Fibroblast of peridontal ligament (primary cell): ENCODE results near the gene CENPC.
"Not testable (repeated sequence)": the region's sequence is repeated elsewhere in the genome, so short reads cannot be mapped to it uniquely, and the experiment has no call there.

Source experiments
- DNase-seq: peaks from one replicate; pipeline ENCODE4 v3.0.0-alpha.2; 2010; ENCODE audit errors: extremely low read depth

The CENPC gene

DNA sequence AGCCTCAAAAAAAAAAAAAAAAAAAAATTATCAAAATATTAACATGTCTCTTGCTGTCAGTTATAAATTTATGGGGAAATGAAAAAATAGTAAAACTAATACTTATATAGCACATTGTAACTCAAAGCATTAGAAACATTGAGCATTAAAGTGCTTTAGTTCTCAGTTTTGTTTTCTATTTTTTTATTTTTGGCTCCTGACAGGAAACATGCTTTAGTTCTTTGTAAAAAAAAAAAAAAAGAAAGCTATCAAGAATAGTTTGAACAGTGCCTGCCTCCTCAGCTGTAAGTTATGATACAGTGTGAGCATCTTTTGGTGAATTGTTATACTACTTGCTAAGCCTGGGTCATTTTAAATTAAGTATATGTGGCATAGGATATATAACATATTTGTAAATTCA lies 5.1 kb upstream of the CENPC start:
- no peak for DNase-seq

DNA sequence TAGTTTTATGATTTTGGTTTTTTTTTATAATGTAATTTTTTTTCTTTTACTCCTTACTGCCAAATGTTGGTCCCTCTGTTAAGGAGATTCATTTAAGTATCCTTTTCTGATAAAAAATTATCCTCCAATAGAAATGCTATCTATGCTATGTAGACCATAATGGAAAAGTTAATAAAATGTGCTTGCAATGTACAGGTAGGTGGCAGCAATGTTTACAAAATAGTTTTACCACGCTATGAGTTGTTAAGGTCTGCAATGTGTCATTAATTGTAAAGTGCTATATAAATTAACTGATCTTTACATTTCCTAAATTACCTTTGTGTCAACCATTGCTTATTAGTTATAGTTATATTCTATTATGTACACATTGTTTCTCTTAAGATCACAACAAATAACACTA lies 3.8 kb upstream of the CENPC start:
- peak; percentile 15 for DNase-seq

DNA sequence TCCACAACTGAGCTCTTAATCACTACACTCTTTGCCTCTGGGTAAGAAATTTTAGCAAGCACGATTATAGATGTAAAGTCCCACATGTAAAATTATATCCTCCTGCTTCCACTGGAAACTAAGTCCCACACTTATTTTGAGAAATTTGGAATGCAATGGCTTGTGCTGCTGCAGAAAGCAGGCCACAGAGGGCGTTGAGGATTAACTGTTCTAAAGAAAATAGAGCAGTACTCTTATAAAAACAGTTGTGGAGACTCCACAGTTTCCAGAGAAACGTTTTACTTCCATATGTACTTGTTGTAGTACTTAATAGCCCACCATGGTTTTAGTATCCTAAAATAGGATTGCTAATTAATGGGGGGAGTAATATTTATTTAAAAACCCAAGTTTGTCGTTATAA lies 1.7 kb upstream of the CENPC start:
- DNase-seq = peak; percentile 23

DNA sequence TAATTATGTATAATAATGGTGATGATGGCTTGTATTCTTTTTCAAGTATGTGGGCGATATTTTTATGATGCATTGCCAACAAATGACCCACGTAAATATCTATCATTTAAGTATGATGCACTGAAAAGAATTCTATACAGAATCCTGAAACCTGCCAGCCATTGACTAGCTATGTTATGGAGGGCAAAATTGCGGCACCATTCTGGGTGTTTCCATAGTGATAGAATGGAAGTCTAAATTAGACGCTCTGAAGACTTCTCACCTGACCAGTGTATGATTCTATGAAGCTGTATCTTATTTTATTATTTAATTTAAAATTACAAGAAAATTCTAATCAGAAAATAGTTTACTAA lies 677 bp upstream of the CENPC start:
- DNase-seq = no peak

DNA sequence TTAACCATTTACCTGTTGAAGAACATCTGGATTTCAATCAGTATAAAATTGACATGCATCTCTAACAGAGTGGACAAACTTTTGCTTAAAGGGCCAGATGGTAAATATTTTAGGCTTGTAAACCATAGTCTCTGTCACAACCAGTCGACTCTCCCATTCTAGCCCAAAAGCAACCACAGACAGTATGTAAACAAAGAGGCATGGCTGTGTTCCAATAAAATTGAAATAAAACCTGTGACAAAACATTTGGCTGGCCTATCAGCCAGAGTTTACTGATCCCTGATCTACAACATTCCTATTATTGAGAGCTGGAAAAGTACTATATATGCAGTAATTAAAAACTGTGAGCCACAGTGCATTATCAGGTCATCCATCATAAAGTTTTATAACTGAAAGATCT lies 3.2 kb downstream of the CENPC start:
- DNase-seq = peak; percentile 25

DNA sequence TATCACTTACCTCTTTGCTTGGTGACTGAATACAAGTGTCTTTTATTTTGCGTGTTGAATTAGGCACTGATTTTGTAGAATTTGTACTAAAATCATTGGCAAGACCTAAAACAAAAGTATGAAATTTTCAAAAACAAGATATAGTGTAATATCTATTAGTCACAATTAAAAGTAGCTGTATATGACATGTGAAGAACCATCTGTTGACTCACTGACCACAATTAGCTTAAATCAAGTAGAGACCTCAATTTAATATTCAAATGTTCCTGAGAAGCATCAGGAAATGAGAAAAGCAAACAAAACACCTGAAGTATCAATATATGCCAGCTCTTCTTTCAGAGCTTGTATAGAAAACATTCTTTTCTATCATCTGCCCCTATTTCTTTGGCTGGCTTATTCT lies 5.5 kb downstream of the CENPC start:
- DNase-seq = no peak

DNA sequence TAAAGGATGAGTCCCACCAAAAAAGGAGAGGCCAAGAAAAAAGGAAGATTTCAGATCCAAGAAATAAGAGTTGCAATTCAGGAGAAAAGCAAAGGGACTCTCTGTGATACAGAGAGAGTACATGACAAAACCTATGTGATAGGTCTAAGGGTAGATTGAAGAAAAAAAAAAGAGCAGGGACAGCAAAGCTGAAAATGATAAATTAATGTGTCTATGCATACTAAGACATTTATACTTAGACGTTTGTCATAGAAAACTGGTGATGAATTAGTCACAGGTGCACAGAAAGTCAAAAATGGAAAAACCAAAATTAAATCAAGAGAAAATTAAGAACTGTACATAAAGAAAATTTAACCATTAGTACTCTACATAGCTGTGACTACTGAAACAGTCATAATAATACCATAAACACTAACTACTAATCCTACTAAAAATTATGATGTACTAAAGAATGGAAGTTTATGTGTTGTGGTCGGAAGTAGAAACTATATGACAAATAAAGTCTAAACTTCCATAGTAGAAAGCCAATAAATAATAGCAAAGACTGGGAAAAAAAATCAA lies 9.9 kb downstream of the CENPC start:
- DNase-seq = no peak

DNA sequence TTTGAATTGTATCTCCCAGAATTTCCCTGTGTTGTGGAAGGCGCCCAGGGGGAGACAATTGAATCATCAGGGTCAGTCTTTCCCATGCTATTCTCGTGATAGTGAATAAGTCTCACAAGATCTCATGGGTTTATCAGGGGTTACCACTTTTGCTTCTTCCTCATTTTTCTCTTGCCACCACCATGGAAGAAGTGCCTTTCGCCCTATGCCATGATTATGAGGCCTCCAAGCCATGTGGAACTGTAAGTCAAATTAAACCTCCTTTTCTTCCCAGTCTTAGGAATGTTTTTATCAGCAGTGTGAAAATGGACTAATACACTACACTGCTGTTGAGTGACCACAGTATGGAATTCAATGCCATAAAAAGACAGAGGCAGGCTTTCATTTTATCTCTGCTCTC lies 12.2 kb downstream of the CENPC start:
- no peak for DNase-seq

DNA sequence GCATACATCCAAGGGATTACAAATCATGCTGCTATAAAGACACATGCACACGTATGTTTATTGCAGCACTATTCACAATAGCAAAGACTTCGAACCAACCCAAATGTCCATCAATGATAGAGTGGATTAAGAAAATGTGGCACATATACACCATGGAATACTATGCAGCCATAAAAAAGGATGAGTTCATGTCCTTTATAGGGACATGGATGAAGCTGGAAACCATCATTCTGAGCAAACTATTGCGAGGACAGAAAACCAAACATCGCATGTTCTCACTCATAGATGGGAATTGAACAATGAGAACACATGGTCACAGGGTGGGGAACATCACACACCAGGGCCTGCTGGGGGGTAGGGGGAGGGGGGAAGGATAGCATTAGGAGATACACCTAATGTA lies 12.9 kb downstream of the CENPC start:
- peak; percentile 14 for DNase-seq

DNA sequence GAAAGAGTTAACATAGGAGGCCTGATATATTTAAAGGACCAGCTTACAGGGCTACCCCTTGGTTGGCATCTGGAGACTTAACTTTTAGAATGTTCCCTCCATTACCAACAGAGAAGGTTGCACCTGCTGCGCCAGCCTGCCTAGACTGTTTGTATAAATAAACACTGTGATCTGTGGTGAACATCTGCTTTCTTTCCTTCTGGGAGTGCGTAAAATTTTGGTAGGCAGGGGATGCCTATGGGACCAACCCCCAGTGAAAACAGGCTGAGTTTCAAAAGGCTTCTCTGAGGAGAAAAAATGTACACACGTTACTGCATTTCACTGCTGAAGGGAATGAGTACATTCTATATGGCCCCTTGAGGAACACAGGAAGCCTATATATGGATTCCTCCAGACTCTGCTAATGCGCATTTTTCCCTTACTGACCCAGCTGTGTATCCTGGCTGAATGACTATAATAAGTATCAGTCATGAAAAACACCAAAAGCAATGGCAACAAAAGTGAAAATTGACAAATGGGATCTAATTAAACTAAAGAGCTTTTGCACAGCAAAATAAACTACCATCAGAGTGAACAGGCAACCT lies 13.8 kb downstream of the CENPC start:
- no peak for DNase-seq

DNA sequence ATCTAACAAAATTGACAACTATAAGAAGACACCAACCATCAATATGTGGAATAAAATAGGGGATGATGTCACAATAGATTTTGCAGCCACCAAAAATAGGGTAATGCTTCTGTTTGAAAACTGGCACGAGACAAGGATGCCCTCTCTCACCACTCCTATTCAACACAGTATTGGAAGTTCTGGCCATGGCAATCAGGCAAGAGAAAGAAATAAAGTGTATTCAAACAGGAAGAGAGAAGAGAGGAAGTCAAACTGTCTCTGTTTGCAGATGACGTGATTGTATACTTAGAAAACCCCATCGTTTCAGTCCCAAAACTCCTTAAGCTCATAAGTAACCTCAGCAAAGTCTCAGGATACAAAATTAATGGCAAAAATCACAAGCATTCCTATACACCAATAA lies 21.2 kb downstream of the CENPC start:
- not testable (repeated sequence) for DNase-seq

DNA sequence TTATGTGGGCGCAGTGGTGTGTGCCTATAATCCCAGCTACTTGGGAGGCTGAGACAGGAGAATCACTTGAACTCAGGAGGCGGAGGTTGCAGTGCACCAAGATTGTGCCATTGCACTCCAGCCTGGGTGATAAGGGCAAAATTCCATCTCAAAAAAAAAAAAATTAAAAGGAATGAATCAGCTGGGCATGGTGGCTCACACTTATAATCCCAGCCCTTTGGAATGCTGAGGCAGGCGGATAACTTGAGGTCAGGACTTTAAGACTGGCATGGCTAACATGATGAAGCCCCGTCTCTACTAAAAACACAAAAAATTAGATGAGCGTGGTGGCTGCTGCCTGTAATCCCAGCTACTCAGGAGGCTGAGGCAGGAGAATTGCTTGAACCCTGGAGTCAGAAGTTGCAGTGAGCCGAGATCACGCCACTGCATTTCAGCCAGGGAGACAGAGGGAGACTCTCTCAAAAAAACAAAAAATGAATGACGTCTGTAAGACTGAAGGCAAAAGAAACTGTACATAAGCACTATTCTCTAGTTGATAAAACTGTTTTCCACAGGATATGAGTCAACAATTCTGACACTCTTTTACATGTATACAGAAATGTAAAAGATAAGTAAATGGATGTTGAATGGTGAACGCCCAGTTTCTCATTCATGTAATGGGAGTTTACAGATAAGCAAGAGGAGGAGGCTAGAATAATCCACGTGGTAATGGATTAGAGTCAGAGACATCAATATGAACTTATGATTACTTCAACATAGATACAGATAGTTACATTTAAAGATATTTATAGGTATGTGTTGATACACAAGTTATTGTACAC lies 22.2 kb downstream of the CENPC start:
- DNase-seq = no peak

DNA sequence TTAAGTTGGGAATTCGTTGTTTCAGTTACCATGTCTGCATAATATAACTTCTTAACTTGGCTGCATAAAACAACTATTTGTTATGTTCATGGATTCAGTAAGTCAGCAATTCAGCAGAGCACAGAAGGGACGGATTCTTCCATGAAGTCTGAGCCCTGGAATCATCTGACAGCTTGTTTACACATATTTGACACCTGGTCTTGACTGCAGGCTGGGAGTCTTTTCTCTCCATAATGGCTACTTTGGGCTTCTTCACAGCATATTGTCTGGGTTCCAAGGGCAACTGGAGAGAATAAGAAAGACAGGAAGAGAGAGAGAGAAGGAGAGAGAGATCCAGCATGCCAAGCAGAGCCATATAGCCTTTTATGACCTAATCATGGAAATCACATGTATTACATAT lies 23.1 kb downstream of the CENPC start:
- no peak for DNase-seq

DNA sequence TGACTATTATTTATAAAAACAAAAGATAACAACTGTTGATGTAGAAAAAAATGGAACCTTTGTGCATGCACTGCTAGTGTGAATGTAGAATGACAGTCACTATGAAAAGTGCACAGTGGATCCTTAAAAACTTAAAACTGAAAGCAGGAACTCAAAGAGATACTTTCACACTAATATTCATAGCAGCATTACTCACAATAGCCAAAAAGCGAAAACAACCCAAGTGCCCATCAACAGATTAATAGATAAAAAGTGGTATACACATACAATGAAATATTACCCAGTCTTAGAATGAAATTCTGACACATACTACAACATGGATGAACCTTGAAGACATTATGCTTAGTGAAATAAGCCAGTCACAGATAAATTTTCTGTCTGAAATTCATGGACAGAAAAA lies 23.8 kb downstream of the CENPC start:
- DNase-seq = no peak

DNA sequence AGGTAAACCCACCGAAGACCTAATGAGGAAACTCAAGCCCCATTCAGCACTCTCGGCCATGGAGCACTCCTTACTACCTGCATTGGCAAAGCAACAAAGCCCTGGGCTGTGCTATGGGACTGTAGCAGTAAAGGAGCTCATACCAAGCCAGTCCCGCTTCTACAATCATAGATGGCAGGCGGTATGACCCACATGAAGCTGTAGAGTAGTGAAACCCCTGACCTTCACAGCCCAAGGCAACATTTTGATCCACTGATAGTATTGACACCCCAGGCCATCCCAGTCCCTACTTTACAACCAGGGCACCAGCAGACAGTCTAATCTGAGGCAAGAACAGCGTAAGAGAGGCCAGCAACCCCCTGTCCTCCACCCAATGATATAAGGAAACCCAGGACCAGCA lies 25.2 kb downstream of the CENPC start:
- DNase-seq = no peak

DNA sequence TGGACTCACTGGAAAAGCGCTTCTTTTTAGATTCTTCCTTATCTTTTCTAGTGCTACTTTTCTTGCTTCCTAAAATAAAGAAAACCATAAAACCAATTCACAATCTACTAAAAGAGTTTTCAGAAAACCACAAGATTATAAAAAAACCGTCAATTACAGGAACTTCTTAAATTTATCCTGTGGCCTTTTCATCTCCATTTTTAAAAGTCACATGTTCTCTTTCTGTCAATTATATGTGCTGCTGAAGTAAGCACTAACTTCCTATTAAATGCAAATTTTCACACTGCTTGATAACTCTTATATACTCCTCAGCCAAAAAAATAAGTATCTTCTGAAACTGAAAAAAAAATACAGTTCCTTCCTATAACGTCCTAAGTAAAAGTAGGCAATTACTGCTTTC lies 32.8 kb downstream of the CENPC start:
- DNase-seq = no peak

DNA sequence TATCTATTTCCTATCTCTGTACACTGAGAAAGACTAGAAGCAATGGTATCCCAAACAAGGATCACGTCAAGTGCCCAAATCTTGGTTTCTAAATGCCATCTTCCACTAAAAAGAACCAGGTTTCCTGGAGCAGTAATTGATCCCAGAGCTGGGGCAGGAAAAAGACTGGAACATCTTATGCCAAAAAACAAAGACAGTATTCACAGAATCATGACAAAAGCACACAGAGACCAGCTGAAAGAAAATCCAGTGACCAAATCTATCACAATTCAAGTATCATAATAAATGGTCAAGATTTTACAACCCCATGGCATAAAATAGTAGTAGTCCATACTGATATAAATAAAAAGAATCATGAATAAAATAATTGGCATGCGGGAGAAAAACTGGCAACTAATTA lies 44.9 kb downstream of the CENPC start:
- DNase-seq = no peak

DNA sequence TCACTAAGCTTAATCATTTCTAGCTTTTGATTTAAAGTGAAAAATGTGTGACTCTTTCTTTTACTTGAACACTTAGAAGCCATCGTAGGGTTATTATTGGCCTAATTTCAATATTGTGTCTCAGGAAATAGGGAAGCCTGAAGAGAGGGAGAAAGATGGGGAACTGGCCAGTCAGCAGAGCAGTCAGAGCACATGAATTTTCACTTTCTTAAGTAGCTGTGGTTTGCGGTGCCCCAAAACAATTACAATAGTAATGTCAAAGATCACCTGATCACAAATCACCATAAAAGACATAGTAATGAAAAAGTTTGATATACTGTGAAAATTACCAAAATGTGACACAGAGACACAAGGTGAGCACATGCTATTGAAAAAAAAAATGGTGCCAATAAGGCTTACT lies 45.5 kb downstream of the CENPC start:
- DNase-seq = no peak

DNA sequence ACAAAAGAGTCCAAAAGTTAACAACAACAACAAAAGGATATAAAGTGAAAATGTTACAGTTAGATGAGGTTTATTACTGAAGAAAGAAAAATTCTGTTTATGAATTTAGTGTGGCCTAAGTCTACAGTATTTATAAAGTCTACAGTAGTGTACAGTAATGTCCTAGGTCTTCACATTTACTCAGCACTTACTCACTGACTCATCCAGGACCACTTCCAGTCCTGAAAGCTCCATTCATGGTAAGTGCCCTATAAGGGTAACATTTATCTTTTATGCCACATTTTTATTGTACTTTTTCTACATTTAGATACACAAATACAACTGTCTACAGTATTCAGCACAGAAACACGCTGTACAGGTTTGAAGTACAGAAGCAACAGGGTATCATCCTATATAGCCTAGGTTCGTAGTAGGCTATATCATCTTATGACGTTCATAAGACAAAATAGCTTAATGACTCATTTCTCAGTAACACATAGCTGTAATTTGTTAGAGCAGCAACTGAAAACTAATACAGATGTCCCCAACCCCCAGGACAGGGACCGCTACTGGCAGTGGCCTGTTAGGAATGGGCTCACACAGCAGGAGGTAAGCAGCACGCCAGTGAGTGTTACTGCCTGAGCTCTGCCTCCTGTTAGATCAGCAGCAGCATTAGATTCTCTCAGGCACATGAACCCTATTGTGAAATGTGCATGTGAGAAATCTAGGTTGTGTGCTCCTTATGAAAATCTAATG lies 61.3 kb downstream of the CENPC start:
- DNase-seq = peak; percentile 8

DNA sequence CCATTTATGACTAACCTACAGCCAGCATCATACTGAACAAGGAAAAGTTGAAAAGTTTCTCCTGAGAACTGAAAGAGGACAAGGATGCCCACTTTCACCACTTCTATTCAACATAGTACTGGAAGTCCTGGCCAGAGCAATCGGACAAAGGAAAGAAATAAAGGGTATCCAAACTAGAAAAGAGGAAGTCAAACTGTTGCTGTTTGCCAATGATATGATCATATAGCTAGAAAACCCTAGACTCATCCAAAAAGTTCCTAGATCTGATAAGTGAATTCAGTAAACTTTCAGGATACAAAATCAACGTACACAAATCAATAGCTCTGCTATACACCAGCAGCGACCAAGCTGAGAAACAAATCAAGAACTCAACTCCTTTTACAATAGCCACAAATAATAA lies 64.5 kb downstream of the CENPC start:
- no peak for DNase-seq

DNA sequence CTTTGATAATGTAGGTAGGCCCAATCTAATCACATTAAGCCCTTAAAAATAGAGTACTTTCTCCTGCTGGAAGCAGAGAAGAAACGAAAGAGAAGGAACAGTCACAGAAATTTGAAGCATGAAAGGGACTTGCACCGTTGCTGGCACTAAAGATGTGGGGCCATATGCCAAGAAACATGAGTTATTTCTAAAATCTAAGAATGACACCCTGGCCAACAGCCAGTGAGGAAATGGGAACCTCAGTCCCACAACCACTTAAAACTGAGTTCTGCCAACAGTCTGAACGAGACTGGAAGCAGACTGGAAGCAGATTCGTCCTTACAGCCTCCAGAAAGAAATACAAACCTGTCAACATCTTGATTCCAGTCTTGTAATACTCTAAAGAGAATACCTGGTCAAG lies 70.1 kb downstream of the CENPC start:
- no peak for DNase-seq

DNA sequence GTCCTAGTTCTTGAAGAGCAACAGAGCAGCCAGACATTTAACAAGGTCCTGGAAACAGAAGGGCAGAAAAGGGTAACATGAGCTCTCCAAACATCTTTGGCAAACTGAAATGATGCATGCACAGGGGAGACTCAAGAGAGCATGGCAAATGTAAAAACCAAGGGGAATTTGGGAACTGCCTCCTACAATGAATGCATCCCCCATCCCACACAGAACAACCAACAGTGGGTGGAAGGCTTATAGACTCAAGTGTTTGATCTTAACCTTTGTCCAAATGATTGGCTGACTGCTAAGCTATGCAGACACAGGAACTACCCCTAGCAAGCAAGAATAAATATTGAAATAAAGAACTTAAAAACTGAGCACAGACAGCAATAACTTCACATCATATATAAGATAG lies 74.4 kb downstream of the CENPC start:
- DNase-seq = no peak

DNA sequence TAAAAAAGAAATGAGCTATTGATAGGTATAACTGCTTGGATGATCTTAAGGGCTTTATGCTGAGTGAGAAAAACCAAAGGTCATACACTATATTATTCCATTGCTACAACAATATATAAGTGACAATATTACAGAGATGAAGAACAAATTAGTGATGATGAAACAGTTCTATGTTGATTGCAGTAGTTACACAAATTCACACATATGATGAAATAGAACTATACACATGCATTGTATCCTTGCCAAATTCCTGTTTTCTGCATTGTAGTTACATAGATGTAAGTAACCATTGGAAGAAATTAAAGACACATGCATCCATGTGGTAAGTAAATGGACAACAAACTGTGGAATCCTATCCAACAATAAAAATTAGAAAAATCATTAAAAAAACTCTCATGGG lies 76.5 kb downstream of the CENPC start:
- DNase-seq = no peak
